Mesothelial cell of epicardium (in vitro differentiated cells): ENCODE results near the gene ATG14. TPM values are rescaled to one million over a fixed set of nuclear protein-coding genes. Genes with fewer than 3 reads are reported as not detected.

Experiments
- DNase-seq, 2 experiments: peaks; one replicate each; pipeline ENCODE4 v3.0.0; 2021; ENCODE audit warnings: low spot score in 2 of 2; ENCODE audit not compliant: unreplicated experiment in 2 of 2
- H3K27ac Mint-ChIP-seq: 2 replicates; pipeline ENCODE4 v1.8.0; 2021; ENCODE audit warnings: mixed read lengths
- H3K27me3 Mint-ChIP-seq: 2 replicates; pipeline ENCODE4 v1.8.0; 2021; ENCODE audit warnings: low read depth, mixed read lengths
- H3K36me3 Mint-ChIP-seq: 2 replicates; pipeline ENCODE4 v1.8.0; 2021; ENCODE audit warnings: mixed read lengths
- H3K4me1 Mint-ChIP-seq: 2 replicates; pipeline ENCODE4 v1.8.0; 2021; ENCODE audit warnings: mixed read lengths
- H3K4me3 Mint-ChIP-seq: 2 replicates; pipeline ENCODE4 v1.8.0; 2021; ENCODE audit warnings: mild to moderate bottlenecking, moderate library complexity, mixed read lengths
- H3K9me3 Mint-ChIP-seq: 2 replicates; pipeline ENCODE4 v1.8.0; 2021; ENCODE audit warnings: mixed read lengths
- CTCF ChIP-seq: fragments of 200-600 bp; sonication (generic); IDR thresholded peaks from one replicate; pipeline ENCODE4 v1.5.0; 2021; ENCODE audit warnings: antibody characterized with exemption; ENCODE audit not compliant: unreplicated experiment
- total RNA-seq: library from RNA; stranded (reverse); gene quantifications from 3 replicates; pipeline ENCODE4 v1.2.1, GENCODE V29; 2021

Gene ATG14
- total RNA-seq, 1 donor from 2014 or later = 17.0 TPM

- H3K9me3 Mint-ChIP-seq = no peaks in the 10 kb centered on the region
- H3K4me3 Mint-ChIP-seq = no peak overlapping the region
- TF ChIP-seq CTCF = no peak
- peaks cover 69% of the 10 kb centered on the region for H3K4me1 Mint-ChIP-seq
- no peak for DNase-seq
- no peaks in the 10 kb centered on the region for H3K36me3 Mint-ChIP-seq
- no peaks in the 10 kb centered on the region for H3K27me3 Mint-ChIP-seq
- peak overlapping the region; percentile 90 for H3K27ac Mint-ChIP-seq
Observed at GRCh38 chr14:55333711-55334485, 77.7 kb downstream of the ATG14 start.

- Mint-ChIP-seq H3K4me1 (peaks cover 73% of the 10 kb centered on the region), H3K27ac (peak overlapping the region; percentile 90), H3K9me3 (no peaks in the 10 kb centered on the region), H3K36me3 (no peaks in the 10 kb centered on the region), H3K27me3 (no peaks in the 10 kb centered on the region), H3K4me3 (no peak overlapping the region)
- no peak for TF ChIP-seq CTCF
- no peak for DNase-seq
Observed at GRCh38 chr14:55332654-55333570, 78.7 kb downstream of the ATG14 start.

- DNase-seq = no peak
- H3K27me3 Mint-ChIP-seq = no peaks in the 10 kb centered on the region
- H3K4me1 Mint-ChIP-seq = peaks cover 75% of the 10 kb centered on the region
- no peak overlapping the region for H3K4me3 Mint-ChIP-seq
- no peaks in the 10 kb centered on the region for H3K36me3 Mint-ChIP-seq
- H3K27ac Mint-ChIP-seq = peak overlapping the region; percentile 89
- H3K9me3 Mint-ChIP-seq = no peaks in the 10 kb centered on the region
- TF ChIP-seq CTCF = no peak
Observed at GRCh38 chr14:55329999-55330710, 81.5 kb downstream of the ATG14 start.

- Mint-ChIP-seq H3K4me3 (no peak overlapping the region), H3K9me3 (peaks cover 9% of the 10 kb centered on the region), H3K4me1 (peaks cover 59% of the 10 kb centered on the region), H3K27me3 (no peaks in the 10 kb centered on the region), H3K36me3 (peaks cover 12% of the 10 kb centered on the region), H3K27ac (peak overlapping the region; percentile 65)
- no peak for TF ChIP-seq CTCF
- DNase-seq = no peak
Observed at GRCh38 chr14:55328317-55328716, 83.3 kb downstream of the ATG14 start.

GRCh38 chr14:55327179-55327578 lies 84.5 kb downstream of the ATG14 start:
- no peak for DNase-seq
- Mint-ChIP-seq H3K4me1 (peaks cover 48% of the 10 kb centered on the region), H3K27ac (peak overlapping the region; percentile 89), H3K9me3 (peaks cover 9% of the 10 kb centered on the region), H3K27me3 (no peaks in the 10 kb centered on the region), H3K4me3 (no peak overlapping the region), H3K36me3 (peaks cover 12% of the 10 kb centered on the region)
- no peak for TF ChIP-seq CTCF
